Tibial artery (tissue), 4 donors: ENCODE results near the gene ZNF331.

Experiments used
- DNase-seq, 2 donors: peaks; one replicate each; pipeline ENCODE4 v3.0.0-alpha.2; 2019
- H3K27ac ChIP-seq, 2 donors: fragments of 200-600 bp; sonication (generic) in 1 of 2; 1 replicate in 1 of 2; 2 replicates in 1 of 2; pipeline ENCODE4 v1.5.1; 2018 to 2019; ENCODE audit warnings: mild to moderate bottlenecking in 1 of 2
- H3K27me3 ChIP-seq, 2 donors: fragments of 200-600 bp; sonication (generic) in 1 of 2; one replicate each; pipeline versions ENCODE4 v1.5.1 to v1.6.0; 2016 to 2019
- H3K36me3 ChIP-seq, 3 donors: fragments of 200-600 bp; sonication (generic) in 2 of 3; one replicate each; pipeline ENCODE4 v1.5.1; 2016 to 2019; ENCODE audit warnings: mild to moderate bottlenecking in 2 of 3
- H3K4me1 ChIP-seq, 4 donors: fragments of 200-600 bp; sonication (generic) in 2 of 4; 1 replicate in 3 of 4; 2 replicates in 1 of 4; pipeline ENCODE4 v1.5.1; 2016 to 2019
- H3K4me3 ChIP-seq, 2 donors: fragments of 200-600 bp; sonication (generic) in 1 of 2; 1 replicate in 1 of 2; 2 replicates in 1 of 2; pipeline ENCODE4 v1.5.1; 2018 to 2019; ENCODE audit warnings: mild to moderate bottlenecking in 2 of 2
- H3K9me3 ChIP-seq, 3 donors: fragments of 200-600 bp; sonication (generic) in 1 of 3; one replicate each; pipeline ENCODE4 v1.5.1; 2016 to 2019
- intact Hi-C: fragments of 100-400 bp; cut with DNase I; formaldehyde crosslinking; loops from one replicate; pipeline ENCODE4 v1.15.0; 2023; ENCODE audit warnings: low total_unique reads
- TF ChIP-seq, protein P1 (sequence below), 2 experiments: fragments of 200-600 bp in 1 of 2; fragments of 450-650 bp in 1 of 2; IDR thresholded peaks; one replicate each; pipeline ENCODE4 v1.5.1; 2017 to 2019; ENCODE audit warnings: antibody characterized with exemption in 2 of 2, mild to moderate bottlenecking in 1 of 2, moderate library complexity in 1 of 2

ZNF331 gene

DNA sequence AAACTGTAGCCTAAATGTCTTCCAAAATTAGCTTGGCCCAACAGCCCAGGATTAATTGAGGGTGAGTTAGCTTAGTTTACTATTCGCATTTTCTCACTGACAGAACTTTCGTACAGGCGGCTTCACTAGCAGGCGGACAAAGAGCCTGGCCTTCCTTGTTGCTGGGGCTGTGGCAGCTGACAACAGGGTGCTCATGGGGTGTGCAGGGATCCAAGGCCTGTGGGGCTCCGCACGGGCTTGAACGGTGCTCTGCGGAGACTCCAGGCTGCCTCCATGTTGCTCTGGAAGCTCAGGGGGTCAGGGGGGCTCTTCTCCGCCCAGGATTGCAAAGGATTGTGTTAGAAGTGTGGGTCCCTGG, 57.5 kb downstream of the ZNF331 start:
- DNase-seq = no peak
- Histone ChIP-seq H3K27me3 (no peaks in the 10 kb centered on the region), H3K36me3 (no peaks in the 10 kb centered on the region), H3K27ac (no peak overlapping the region), H3K4me3 (no peak overlapping the region), H3K4me1 (no peaks in the 10 kb centered on the region), H3K9me3 (no peaks in the 10 kb centered on the region)
- intact Hi-C loops = no loop called here
- TF ChIP-seq, protein P1, sequence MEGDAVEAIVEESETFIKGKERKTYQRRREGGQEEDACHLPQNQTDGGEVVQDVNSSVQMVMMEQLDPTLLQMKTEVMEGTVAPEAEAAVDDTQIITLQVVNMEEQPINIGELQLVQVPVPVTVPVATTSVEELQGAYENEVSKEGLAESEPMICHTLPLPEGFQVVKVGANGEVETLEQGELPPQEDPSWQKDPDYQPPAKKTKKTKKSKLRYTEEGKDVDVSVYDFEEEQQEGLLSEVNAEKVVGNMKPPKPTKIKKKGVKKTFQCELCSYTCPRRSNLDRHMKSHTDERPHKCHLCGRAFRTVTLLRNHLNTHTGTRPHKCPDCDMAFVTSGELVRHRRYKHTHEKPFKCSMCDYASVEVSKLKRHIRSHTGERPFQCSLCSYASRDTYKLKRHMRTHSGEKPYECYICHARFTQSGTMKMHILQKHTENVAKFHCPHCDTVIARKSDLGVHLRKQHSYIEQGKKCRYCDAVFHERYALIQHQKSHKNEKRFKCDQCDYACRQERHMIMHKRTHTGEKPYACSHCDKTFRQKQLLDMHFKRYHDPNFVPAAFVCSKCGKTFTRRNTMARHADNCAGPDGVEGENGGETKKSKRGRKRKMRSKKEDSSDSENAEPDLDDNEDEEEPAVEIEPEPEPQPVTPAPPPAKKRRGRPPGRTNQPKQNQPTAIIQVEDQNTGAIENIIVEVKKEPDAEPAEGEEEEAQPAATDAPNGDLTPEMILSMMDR (IDR thresholded peaks at IDR 0.05) = no peak

DNA sequence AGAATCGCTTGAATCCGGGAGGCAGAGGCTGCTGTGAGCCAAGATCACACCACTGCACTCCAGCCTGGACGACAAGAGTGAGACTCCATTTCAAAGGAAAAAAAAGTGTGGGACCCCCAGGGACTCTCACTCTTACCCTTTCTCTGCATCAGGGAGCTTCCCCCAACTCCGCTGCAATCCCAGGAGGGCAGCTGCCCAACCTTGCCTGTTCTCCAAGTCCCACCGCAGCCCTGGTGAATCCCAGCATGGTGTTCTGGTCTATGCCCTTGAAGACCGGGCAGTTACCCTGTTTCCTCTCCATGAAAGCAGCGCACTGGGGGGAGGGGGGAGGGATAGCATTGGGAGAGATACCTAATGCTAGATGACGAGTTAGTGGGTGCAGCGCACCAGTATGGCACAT, 58.1 kb downstream of the ZNF331 start:
- H3K36me3 ChIP-seq = no peaks in the 10 kb centered on the region
- no peaks in the 10 kb centered on the region for H3K4me1 ChIP-seq
- H3K4me3 ChIP-seq = no peak overlapping the region
- no peak for DNase-seq
- no peaks in the 10 kb centered on the region for H3K27me3 ChIP-seq
- intact Hi-C loops = no loop called here
- H3K9me3 ChIP-seq = no peaks in the 10 kb centered on the region
- no peak overlapping the region for H3K27ac ChIP-seq
- TF ChIP-seq, protein P1 (IDR thresholded peaks at IDR 0.05) = no peak

DNA sequence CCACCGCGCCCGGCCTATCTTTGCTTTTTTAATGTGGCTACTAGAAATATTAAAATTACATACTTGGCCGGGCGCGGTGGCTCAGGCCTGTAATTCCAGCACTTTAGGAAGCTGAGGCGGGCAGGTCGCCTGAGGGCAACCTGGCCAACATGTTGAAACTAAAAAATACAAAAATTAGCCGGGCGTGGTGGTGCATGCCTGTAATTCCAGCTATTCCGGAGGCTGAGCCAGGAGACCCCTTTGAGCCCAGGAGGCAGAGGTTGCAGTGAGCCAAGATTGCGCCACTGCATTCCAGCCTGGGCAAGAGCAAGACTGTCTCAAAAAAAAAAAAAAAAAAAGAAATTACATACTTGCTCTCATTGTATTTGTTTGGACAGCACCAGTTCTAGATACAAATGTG, 59.1 kb downstream of the ZNF331 start:
- Histone ChIP-seq H3K36me3 (no peaks in the 10 kb centered on the region), H3K4me1 (no peaks in the 10 kb centered on the region), H3K4me3 (no peak overlapping the region), H3K9me3 (no peaks in the 10 kb centered on the region), H3K27ac (no peak overlapping the region), H3K27me3 (no peaks in the 10 kb centered on the region)
- TF ChIP-seq, protein P1 (IDR thresholded peaks at IDR 0.05) = no peak
- no peak for DNase-seq
- intact Hi-C loops = no loop called here

DNA sequence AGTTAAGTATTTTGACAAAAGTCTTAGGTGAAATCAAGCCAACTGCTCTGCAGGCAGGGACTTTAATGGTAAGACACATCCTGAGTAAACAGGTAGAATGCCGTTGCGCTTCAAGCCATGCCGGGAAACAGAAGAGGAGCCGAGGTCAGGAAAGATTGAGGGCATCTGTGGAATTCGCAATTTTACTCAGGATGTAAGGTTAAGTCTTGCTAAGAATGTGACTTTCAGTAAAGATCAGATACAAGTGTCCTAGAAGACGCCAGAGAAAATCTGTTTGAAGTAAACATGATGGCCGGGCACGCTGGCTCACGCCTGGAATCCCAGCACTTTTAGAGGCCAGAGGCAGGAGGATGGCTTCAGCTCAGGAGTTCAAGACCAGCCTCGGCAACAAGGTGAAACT, 60.4 kb downstream of the ZNF331 start:
- no peak overlapping the region for H3K4me3 ChIP-seq
- H3K36me3 ChIP-seq = no peaks in the 10 kb centered on the region
- TF ChIP-seq, protein P1 (IDR thresholded peaks at IDR 0.05) = no peak
- H3K27me3 ChIP-seq = no peaks in the 10 kb centered on the region
- H3K9me3 ChIP-seq = no peaks in the 10 kb centered on the region
- intact Hi-C loops = no loop called here
- no peak overlapping the region for H3K27ac ChIP-seq
- no peak for DNase-seq
- H3K4me1 ChIP-seq = no peaks in the 10 kb centered on the region

DNA sequence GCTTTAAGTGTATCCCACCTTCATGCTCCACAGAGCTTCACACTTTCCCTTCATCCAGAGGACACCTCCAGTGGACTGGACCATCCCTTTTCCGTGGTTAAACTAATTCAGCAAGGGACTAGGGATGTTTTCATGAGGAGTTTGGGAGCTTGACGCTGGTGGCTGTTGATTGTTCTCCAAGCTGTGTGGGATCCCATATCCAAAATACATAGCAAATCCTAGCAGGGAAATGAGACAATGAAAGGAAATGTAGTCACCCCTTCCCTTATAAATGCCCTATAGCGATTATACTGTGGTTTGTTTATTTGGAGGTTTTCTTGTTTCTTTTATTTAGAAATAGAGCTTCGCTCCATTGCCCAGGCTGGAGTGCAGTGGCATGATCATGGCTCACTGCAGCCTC, 62.3 kb downstream of the ZNF331 start:
- TF ChIP-seq, protein P1 (IDR thresholded peaks at IDR 0.05) = no peak
- no peaks in the 10 kb centered on the region for H3K27me3 ChIP-seq
- no peak for DNase-seq
- H3K36me3 ChIP-seq = no peaks in the 10 kb centered on the region
- H3K4me3 ChIP-seq = no peak overlapping the region
- no peaks in the 10 kb centered on the region for H3K9me3 ChIP-seq
- no peaks in the 10 kb centered on the region for H3K4me1 ChIP-seq
- intact Hi-C loops = no loop called here
- H3K27ac ChIP-seq = no peak overlapping the region

DNA sequence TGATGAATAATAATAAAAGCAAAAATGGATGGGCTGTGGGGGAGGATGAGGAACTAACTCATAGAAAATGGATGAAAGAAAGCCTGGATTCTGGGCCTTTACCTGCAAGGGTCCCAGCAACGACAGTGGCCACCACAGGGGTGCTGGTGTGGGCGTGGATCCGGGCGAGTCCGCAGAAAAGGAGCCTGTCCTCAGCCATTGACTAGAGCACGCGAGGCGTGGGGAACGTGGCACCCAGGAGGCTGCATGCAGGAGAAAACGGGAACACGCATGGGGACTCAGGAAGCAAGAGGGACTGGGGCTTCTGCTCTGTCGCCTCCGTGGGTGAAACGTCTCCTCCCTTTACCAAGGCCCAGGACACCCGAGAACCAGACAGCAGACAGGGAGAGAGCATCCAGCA, 68.1 kb downstream of the ZNF331 start:
- Histone ChIP-seq H3K27me3 (no peaks in the 10 kb centered on the region), H3K4me1 (no peaks in the 10 kb centered on the region), H3K27ac (no peak overlapping the region), H3K36me3 (no peaks in the 10 kb centered on the region), H3K9me3 (no peaks in the 10 kb centered on the region), H3K4me3 (no peak overlapping the region)
- intact Hi-C loops = no loop called here
- no peak for DNase-seq
- TF ChIP-seq, protein P1 (IDR thresholded peaks at IDR 0.05) = no peak
